ENCODE results near the gene TMEM108.

- TF ChIP-seq CTCF (IDR thresholded peaks at IDR 0.05) (no peak), EZH2phosphoT487 (IDR thresholded peaks at IDR 0.05; ENCODE audit: borderline replicate concordance, low read depth) (no peak), FOXJ3 (CRISPR knock-in tag; IDR thresholded peaks at IDR 0.05) (no peak), TCF12 (IDR thresholded peaks at IDR 0.05) (no peak), CHD2 (IDR thresholded peaks at IDR 0.05; ENCODE audit: low read length, partially characterized antibody) (no peak)
These were observed 99.1 kb downstream of the TMEM108 start for GRCh38 chr3:133137042-133137996.

All from SK-N-SH (cell line).